ENCODE measurements around the gene CSNK1G1.
"Not testable (repeated sequence)": the region's sequence is repeated elsewhere in the genome, so short reads cannot be mapped to it uniquely, and the experiment has no call there.

CSNK1G1 gene

DNA sequence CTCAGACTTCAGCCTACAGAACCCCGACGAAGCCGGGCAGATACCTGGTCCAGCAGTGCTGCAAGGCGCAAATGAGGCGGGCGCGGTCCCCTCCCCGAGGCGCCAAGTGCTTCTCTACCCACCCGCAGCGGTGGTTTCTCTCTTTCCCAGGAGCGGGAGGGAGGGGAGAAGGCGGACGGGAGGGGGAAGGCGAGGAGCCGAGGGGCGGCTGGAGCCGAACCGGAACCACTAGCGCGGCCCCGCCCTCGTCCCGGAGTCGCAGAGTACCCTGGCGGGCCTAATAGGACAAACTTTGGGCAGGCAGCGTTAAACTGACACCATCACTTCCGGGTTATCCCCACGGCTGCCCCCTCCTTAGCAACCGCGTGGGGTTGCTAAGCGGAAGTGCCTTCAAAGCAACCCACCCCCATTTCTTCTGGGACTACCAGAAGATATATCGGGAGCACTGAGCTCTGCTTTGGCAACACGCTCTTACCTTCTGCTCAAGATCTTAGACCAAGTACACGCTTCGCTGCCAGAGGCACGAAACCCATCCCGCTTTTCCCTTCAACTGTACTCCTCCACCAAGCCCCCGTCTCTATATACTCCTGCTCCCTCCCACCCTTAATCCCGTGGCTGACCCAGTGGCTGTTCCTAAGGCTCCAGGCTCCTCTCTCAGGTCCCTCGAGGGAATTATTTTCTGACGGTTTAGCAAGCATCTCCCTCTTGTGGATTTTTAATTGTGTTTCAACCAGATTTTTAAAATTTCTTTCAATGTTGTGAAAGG lies at the start of gene CSNK1G1:
Gene CSNK1G1 (minus strand): TSS at position 230 of the 766 bp plus-strand sequence. CDS start 55,674 bp downstream, outside the sequence.
- Mint-ChIP-seq H3K4me3 (peak within 1 kb of the TSS; percentile 91), H3K9me3 (no peaks in the 10 kb centered on the region), H3K4me1 (peaks cover 27% of the 10 kb centered on the region), H3K27ac (peak within 1 kb of the TSS; percentile 95), H3K36me3 (peaks cover 20% of the 10 kb centered on the region)
- peak; percentile 99 for ATAC-seq
- peak; percentile 73 to 92 for DNase-seq (ENCODE audit: low spot score in 2 of 2)

DNA sequence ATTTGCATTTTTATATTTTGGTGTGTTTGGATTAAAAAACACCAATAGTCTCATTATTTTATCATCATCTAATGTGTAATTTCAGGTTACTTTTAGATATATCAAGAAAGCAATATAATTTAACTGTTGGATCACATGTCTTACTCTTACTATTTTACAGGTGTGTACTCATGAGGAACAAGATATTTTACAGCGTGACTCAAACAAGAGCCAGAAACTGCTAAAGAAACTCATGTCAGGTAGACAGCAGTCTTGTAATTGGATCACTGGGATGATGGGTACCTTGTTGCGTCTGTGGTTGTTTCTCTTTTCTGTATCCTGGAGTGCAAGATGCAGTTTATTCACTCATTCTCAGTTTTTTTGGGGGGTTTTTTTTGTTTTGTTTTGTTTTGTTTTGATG lies 44.6 kb upstream of the CSNK1G1 start:
- no peak for ATAC-seq
- no peak overlapping the region for H3K4me3 Mint-ChIP-seq
- H3K4me1 Mint-ChIP-seq = no peaks in the 10 kb centered on the region
- no peak for DNase-seq (ENCODE audit: low spot score in 2 of 2)
- peaks cover 98% of the 10 kb centered on the region for H3K36me3 Mint-ChIP-seq
- no peak overlapping the region for H3K27ac Mint-ChIP-seq
- H3K9me3 Mint-ChIP-seq = no peaks in the 10 kb centered on the region

DNA sequence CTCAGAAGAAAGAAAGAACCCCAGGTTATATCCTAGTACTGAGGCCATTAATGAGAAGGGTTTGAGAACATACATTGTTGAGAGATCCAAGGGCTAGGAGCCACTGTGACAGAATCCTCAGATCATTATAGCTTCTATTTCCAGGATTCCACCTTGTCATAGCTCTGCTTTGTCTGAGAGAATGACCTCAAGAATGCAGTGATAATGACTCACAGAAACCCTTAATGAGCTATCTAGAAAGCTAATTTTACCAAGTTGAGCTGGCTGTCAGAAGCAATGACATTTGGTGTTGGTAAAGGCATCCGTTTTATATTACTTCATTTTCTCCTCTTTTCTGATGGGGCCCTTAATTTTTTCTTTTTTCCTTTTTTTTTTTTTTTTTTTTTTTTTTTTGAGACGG lies 42.6 kb upstream of the CSNK1G1 start:
- ATAC-seq = peak; percentile 34
- DNase-seq (ENCODE audit: low spot score in 2 of 2) = no peak
- Mint-ChIP-seq H3K9me3 (no peaks in the 10 kb centered on the region), H3K4me3 (no peak overlapping the region), H3K36me3 (peaks cover 100% of the 10 kb centered on the region), H3K27ac (no peak overlapping the region), H3K4me1 (no peaks in the 10 kb centered on the region)

DNA sequence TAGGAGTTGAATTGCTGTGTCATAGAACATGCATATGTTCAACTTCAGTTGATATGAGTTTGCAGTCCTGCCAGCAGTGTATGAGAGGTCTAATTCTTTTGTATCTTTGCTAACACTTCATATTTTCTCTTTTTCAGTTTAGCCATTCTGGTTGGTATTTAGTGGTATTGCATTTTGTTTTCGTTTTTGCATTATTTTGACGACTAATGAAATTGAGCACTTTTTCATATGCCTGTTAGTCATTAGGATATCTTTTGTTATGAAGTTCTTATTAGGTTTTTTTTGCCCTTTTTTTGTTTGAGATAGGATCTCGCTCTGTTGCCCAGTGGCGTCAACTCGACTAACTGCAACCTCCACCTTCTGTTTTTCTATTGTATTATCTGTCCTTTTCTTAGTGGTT lies 40.8 kb upstream of the CSNK1G1 start:
- Mint-ChIP-seq H3K27ac (no peak overlapping the region), H3K4me3 (no peak overlapping the region)

DNA sequence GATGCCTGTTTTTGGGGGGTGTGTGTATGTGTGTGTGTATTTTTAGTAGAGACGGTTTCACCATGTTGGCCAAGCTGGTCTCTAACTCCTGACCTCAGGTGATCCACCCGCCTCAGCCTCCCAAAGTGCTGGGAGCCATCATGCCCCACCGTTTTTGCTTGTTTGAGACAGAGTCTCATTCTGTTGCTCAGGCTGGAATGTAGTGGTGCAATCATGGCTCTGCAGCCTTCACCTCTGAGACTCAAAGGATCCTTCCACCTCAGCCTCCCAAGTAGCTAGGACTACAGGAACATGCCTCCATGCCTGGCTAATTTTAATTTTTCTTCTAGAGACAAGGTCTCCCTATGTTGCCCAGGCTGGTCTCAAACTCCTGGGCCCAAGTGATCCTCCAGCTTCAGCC lies 36.5 kb upstream of the CSNK1G1 start:
- not testable (repeated sequence) for H3K9me3 Mint-ChIP-seq; ATAC-seq; H3K4me3 Mint-ChIP-seq; H3K27ac Mint-ChIP-seq; DNase-seq (ENCODE audit: low spot score in 2 of 2)
- peaks cover 17% of the 10 kb centered on the region for H3K4me1 Mint-ChIP-seq
- peaks cover 76% of the 10 kb centered on the region for H3K36me3 Mint-ChIP-seq

More for the DNA sequence above, 40.8 kb upstream of the CSNK1G1 start:
- no peak for DNase-seq (ENCODE audit: low spot score in 2 of 2)
- no peak for ATAC-seq
- H3K36me3 Mint-ChIP-seq = peaks cover 94% of the 10 kb centered on the region
- no peaks in the 10 kb centered on the region for H3K4me1 Mint-ChIP-seq
- H3K9me3 Mint-ChIP-seq = no peaks in the 10 kb centered on the region

DNA sequence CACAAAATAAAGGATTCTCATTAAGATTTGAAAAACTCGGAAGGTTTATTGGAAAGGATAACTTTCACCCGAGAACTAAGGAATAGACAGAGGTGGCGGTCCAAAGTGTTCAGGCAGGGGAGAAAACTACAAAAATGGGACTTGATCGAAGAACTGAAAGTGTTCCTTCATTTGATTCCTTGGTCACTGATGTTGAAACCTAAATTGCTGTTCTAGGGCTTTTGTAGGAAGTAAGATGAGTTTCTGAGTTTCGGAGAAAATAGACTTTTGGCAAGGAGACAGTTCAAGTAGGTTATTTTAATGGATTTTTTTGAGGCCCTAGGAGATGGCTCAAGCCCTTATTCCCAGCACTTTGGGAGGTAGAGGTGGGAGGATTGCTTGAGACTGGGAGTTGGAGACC lies 33.1 kb upstream of the CSNK1G1 start:
- Mint-ChIP-seq H3K4me1 (peaks cover 19% of the 10 kb centered on the region), H3K4me3 (peak overlapping the region; percentile 92), H3K9me3 (no peaks in the 10 kb centered on the region), H3K27ac (peak overlapping the region; percentile 92), H3K36me3 (peaks cover 44% of the 10 kb centered on the region)
- DNase-seq (ENCODE audit: low spot score in 2 of 2) (no peak), ATAC-seq (no peak)

DNA sequence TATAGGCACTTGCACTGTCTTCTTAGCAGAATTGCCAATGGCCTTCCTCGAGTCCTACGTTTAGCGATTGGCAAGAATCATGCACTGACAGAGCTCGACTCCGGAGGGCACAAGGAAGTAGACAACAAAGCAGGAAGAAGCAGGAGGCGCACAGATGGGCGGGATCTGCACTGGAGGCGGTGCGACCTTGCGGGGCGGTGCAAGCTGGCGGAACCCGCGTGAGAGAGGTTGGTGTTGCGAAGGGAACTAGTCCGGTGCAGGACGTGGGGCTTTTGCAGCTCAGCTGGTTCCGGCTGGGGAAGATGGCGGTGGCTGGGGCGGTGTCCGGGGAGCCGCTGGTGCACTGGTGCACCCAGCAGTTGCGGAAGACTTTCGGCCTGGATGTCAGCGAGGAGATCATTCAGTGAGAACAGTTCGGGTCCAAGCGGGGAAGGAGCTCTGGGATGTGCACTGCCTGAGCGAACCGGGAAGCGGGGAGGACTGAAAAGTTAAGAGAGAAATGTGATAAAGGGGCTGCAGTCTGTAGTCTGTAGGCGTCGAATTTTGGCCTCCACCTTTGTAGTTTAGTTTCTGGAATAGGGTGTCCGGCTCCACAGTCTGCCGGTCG lies 31.7 kb upstream of the CSNK1G1 start, which contains the start of gene TRIP4:
Gene TRIP4 (plus strand): TSS at position 275 of the 607 bp plus-strand sequence. CDS start 28 bp downstream, at position 303.
- Mint-ChIP-seq H3K4me1 (peaks cover 19% of the 10 kb centered on the region), H3K36me3 (peaks cover 35% of the 10 kb centered on the region), H3K27ac (peak within 1 kb of the TSS; percentile 92), H3K4me3 (peak within 1 kb of the TSS; percentile 92), H3K9me3 (no peaks in the 10 kb centered on the region)
- ATAC-seq (peak; percentile 100), DNase-seq (ENCODE audit: low spot score in 2 of 2) (peak; percentile 87 to 98)

DNA sequence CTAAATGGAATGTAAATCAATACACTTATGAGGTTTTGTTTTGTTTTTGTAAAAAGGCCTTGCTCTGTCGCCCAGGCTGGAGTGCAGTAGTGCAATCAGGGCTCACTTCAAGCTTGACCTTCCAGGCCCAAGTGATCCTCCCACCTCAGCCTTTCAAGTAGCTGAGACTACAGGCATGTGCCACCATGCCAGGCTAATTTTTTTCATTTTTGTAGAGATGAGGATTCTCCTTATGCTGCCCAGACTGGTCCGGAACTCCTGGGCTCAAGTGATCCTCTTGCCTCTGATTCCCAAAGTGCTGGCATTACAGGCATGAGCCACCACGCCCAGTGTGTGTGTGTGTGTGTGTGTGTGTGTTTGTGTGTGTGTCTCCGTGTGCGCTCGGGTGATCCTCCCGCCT lies 30.3 kb upstream of the CSNK1G1 start:
- Mint-ChIP-seq H3K36me3 (peaks cover 29% of the 10 kb centered on the region), H3K27ac (no peak overlapping the region), H3K4me1 (peaks cover 31% of the 10 kb centered on the region), H3K9me3 (no peaks in the 10 kb centered on the region), H3K4me3 (peak overlapping the region; percentile 92)
- DNase-seq (ENCODE audit: low spot score in 2 of 2) = no peak
- ATAC-seq = no peak

DNA sequence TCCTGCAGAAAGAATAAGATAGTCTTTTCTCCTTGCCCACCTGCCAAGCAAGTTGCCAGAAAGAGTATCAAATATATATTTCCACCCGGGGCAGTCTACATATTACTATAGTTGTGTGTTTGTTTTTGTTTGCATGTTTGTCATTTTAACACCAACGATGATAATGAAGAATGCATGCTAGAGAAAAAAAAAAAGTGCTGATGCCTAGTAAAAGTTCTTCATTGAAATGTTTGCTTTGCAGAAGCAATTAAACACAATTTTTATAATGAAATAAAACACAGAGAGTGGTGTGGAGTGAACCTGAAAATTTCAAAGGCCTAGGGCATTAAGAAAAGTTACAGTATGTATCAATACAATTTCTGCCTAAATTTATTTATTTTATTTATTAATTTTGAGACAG lies 27.8 kb upstream of the CSNK1G1 start:
- DNase-seq (ENCODE audit: low spot score in 2 of 2) = no peak
- Mint-ChIP-seq H3K9me3 (no peaks in the 10 kb centered on the region), H3K4me1 (peaks cover 39% of the 10 kb centered on the region), H3K36me3 (peaks cover 24% of the 10 kb centered on the region), H3K27ac (no peak overlapping the region), H3K4me3 (no peak overlapping the region)
- no peak for ATAC-seq

DNA sequence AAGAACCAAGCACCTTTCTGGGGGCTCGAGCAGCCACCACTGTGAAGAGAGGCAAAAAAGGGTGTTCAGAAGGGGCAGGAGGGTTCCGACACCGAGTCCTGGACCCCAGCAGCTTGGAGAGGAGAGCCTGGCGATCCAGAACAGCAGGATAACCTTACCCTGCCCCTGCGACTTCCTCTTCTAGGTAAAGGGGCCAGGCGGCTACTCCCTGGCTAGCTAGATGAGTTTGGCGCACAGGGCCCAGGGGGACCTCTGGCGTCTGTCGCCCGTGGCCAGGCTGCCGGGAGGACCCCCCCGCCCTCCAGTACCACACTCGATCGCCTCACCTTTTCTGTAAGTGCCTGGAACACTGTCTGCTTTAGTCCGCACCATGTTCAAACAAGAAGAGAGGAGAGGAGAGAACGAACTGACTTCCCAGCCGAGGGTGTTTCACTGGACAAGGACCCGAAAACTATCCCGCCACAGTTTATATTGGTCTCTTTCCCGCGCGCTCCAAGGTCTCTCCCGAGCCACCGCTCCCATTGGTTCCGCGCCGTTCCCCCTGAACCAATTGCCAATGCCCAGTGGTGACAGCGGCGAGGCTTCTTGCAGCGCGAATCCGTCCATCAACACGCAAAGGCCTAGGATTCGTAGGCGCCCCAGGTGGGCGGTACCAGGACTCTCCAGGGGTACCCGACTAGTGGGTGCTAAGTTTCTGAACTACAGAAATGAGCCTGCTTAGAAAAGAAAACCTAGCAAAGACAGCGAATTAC lies 25.2 kb upstream of the CSNK1G1 start, which contains the start of gene PCLAF:
Gene PCLAF (minus strand): TSS at position 442 of the 752 bp plus-strand sequence. CDS start 70 bp downstream, at position 372.
- Mint-ChIP-seq H3K9me3 (no peaks in the 10 kb centered on the region), H3K27ac (peak within 1 kb of the TSS; percentile 87), H3K36me3 (peaks cover 40% of the 10 kb centered on the region), H3K4me1 (peaks cover 26% of the 10 kb centered on the region), H3K4me3 (peak within 1 kb of the TSS; percentile 81)
- DNase-seq (ENCODE audit: low spot score in 2 of 2) (peak; percentile 77 to 96), ATAC-seq (peak; percentile 100)

DNA sequence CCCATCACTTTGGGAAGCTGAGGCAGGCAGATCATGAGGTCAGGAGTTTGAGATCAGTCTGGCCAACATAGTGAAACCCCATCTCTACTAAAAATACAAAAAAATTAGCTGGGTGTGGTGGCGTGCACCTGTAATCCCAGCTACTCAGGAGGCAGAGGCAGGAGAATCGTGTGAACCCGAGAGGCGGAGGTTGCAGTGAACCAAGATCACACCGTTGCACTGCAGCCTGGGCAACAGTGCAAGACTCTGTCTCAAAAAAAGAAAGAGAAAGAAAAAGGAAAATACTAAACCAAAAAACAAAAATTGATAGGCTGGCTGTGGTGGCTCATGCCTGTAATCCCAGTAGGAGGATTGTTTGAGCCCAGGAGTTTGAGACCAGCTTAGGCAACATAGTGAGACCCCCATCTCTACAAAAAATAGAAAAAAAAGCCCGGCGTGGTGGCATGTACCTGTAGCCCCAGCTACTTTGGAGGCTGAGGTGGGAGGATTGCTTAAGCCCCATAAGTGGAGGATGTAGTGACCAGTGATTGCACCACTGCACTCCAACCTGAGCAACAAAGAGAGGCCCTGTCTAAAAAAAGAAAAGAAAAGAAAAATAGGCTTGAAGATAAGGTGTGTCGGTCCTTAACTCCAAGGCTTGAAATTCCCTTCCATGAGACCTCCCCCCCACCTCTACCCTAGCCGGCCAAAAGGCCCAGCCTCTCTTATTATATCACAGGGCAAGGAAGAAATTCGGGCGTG lies 24.3 kb upstream of the CSNK1G1 start:
- H3K4me3 Mint-ChIP-seq = peak overlapping the region; percentile 81
- H3K9me3 Mint-ChIP-seq = not testable (repeated sequence)

DNA sequence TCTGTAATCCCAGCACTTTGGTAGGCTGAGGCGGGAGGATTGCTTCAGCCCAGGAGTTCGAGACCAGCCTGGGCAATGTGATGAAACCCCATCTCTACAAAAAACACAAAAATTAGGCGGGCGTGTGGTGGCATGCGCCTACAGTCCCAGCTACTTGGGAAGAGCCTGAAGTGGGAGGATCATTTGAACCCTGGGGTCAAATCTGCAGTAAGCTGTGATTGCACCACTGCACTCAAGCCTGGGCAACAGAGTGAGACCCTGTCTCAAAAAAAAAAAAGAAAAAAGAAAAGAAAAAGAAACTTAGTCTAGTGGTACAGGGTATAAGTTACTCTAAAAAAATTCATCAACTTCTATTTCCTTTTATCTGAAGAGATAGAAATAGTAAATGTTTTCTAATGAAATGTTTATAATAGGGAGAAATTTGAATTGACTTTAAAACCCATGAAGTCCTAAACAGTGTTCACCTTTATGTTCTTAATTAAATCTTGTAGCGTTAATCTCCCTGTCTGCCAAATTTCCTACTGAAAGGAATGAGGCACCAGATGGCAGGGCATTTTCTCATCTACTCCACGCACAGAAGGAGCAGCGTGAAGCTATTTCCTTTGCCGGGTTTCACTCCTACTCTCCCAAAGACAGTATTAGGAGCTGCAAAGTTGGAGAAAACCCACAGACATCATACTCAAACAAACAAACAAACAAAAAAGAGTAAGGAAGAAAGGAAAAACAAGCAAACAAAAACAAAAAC lies 23.4 kb upstream of the CSNK1G1 start:
- Mint-ChIP-seq H3K9me3 (no peaks in the 10 kb centered on the region), H3K4me1 (peaks cover 26% of the 10 kb centered on the region), H3K4me3 (peak overlapping the region; percentile 81), H3K27ac (peak overlapping the region; percentile 87), H3K36me3 (peaks cover 58% of the 10 kb centered on the region)
- DNase-seq (ENCODE audit: low spot score in 2 of 2) = no peak
- no peak for ATAC-seq

More for the DNA sequence above, 24.3 kb upstream of the CSNK1G1 start:
- H3K27ac Mint-ChIP-seq = peak overlapping the region; percentile 87
- DNase-seq (ENCODE audit: low spot score in 2 of 2); ATAC-seq: not testable (repeated sequence)
- peaks cover 49% of the 10 kb centered on the region for H3K36me3 Mint-ChIP-seq
- H3K4me1 Mint-ChIP-seq = peaks cover 26% of the 10 kb centered on the region

DNA sequence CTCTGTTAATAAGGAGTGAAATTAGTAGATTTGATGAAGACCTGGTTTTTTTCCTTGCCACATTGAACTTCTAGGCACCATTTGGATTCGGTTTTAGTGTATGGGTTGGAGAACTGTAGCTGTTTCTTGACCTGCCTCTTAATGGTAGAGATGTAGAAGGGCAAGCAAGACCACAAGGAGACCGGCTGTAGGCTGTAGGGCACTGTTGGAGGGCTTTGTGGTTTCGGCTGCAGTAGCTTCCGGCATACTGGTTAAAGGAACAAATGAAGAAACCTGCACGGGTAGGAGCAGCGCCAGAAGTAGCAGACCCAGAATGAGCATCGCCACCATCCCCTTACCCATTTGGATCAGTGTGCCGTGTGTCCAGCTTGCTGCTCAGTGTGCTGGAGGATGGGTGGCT lies 17.4 kb upstream of the CSNK1G1 start:
- H3K4me1 Mint-ChIP-seq = no peaks in the 10 kb centered on the region
- H3K27ac Mint-ChIP-seq = no peak overlapping the region
- H3K9me3 Mint-ChIP-seq = no peaks in the 10 kb centered on the region
- H3K36me3 Mint-ChIP-seq = peaks cover 85% of the 10 kb centered on the region
- DNase-seq (ENCODE audit: low spot score in 2 of 2) = no peak
- ATAC-seq = no peak
- H3K4me3 Mint-ChIP-seq = no peak overlapping the region

DNA sequence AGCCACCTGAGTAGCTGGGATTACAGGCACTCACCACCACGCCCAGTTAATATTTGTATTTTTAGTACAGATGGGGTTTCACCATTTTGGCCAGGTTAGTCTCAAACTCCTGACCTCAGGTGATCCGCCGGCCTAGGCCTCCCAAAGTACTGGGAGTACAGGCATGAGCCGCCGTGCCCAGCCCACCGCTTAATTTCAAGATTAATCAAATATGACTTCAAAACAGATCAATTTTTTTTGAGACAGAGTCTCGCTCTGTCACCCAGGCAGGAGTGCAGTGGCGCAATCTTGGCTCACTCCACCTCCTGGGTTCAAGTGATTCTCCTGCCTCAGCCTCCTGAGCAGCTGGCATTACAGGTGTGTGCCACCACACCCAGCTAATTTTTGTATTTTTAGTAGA lies 15.4 kb upstream of the CSNK1G1 start:
- peaks cover 73% of the 10 kb centered on the region for H3K36me3 Mint-ChIP-seq
- DNase-seq (ENCODE audit: low spot score in 2 of 2); H3K9me3 Mint-ChIP-seq; H3K4me1 Mint-ChIP-seq; ATAC-seq; H3K27ac Mint-ChIP-seq; H3K4me3 Mint-ChIP-seq: not testable (repeated sequence)

Data from stimulated activated effector memory CD8-positive, alpha-beta T cell treated with anti-CD3 and anti-CD28 coated beads, Interleukin-12 subunit alpha, Interleukin-12 subunit beta, amount 100 ng/mL, for 72 hours (primary cell).